ENCODE measurements around the gene NPIPB8. TPM values are rescaled to one million over a fixed set of nuclear protein-coding genes. Genes with fewer than 3 reads are reported as not detected.
"Not testable (repeated sequence)": the region's sequence is repeated elsewhere in the genome, so short reads cannot be mapped to it uniquely, and the experiment has no call there.

The NPIPB8 gene
- total and polyA plus RNA-seq, 2 donors (not counting 1 experiment from before 2014, with no cell fraction given), result 0.17 TPM; not detected in 1

DNA sequence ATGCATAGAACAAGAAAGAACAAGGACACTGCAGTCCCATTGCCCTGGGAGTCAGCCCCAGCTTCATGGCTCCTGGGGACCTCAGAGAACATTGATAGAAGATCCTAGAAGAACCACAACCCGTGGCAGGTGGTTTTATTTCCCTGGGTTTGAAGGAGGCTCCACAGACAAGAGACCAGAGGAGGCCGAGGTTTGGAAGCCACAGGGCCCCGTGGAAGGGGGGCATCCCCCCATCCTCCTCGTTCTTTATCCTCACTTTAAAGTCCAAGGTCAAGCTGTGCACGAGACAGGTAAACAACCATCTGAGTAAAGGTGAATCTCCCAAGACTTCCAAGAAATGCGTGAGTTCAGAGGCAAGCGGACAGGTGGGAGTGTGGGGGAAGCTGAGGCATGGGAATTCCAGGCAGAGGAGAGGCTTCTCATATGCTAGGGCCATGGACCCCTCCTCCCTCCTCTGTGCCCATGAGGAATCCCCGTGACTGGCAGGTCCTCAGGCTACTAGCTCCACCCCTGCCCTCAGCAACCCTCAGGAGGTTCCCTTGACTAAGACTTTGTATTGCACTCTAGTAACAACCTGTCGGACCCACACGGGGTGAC lies 27.2 kb upstream of the NPIPB8 start:
- no peak overlapping the region for H2AFZ ChIP-seq (ENCODE audit: low read length)
- H3K36me3 ChIP-seq (ENCODE audit: control insufficient read depth, insufficient read depth, low read length), result no peaks in the 10 kb centered on the region
- H4K20me1 ChIP-seq (ENCODE audit: control insufficient read depth, extremely low read depth, insufficient read depth, low read length), result no peaks in the 10 kb centered on the region
- H3K4me1 ChIP-seq (ENCODE audit: control insufficient read depth, extremely low read depth, insufficient read depth, low read length), result no peaks in the 10 kb centered on the region
- H3K27ac ChIP-seq (ENCODE audit: insufficient read depth, low read length), result no peak overlapping the region
- no peak overlapping the region for H3K4me3 ChIP-seq (replicated peaks in 1 of 4; ENCODE audit: control extremely low read depth in 1 of 4, insufficient read depth in 1 of 4, low read depth in 3 of 4, low read length in 4 of 4)
- no peak overlapping the region for H3K9ac ChIP-seq (ENCODE audit: insufficient read depth, low read length)
- H3K27me3 ChIP-seq (ENCODE audit: control insufficient read depth, insufficient read depth, low read length), result no peaks in the 10 kb centered on the region
- TF ChIP-seq CTCF (conservative IDR thresholded peaks at IDR 0.05 in 1 of 2, IDR thresholded peaks at IDR 0.05 in 1 of 2; ENCODE audit: low read depth in 1 of 2, low read length in 2 of 2), result no peak
- TF ChIP-seq EZH2 (IDR thresholded peaks at IDR 0.05; ENCODE audit: low read length, missing control alignments), result no peak
- no peaks in the 10 kb centered on the region for H3K9me3 ChIP-seq (ENCODE audit: control insufficient read depth, insufficient read depth, low read depth, low read length)
- DNase-seq (ENCODE audit: low read depth in 2 of 2), result no peak
- H3K79me2 ChIP-seq (ENCODE audit: control insufficient read depth, insufficient read depth, low read length), result no peaks in the 10 kb centered on the region
- no peak overlapping the region for H3K4me2 ChIP-seq (ENCODE audit: extremely low read depth, insufficient read depth, low read length)

- H3K9me3 ChIP-seq (ENCODE audit: control insufficient read depth, insufficient read depth, low read depth, low read length); H3K79me2 ChIP-seq (ENCODE audit: control insufficient read depth, insufficient read depth, low read length); H4K20me1 ChIP-seq (ENCODE audit: control insufficient read depth, extremely low read depth, insufficient read depth, low read length); H3K36me3 ChIP-seq (ENCODE audit: control insufficient read depth, insufficient read depth, low read length); H3K4me2 ChIP-seq (ENCODE audit: extremely low read depth, insufficient read depth, low read length); H3K4me3 ChIP-seq (replicated peaks in 1 of 4; ENCODE audit: control extremely low read depth in 1 of 4, insufficient read depth in 1 of 4, low read depth in 3 of 4, low read length in 4 of 4); H3K9ac ChIP-seq (ENCODE audit: insufficient read depth, low read length); DNase-seq (ENCODE audit: low read depth in 2 of 2); H3K27ac ChIP-seq (ENCODE audit: insufficient read depth, low read length); H3K4me1 ChIP-seq (ENCODE audit: control insufficient read depth, extremely low read depth, insufficient read depth, low read length); H3K27me3 ChIP-seq (ENCODE audit: control insufficient read depth, insufficient read depth, low read length); H2AFZ ChIP-seq (ENCODE audit: low read length): not testable (repeated sequence)
Observed at GRCh38 chr16:28612359-28613280, 25.2 kb upstream of the NPIPB8 start.

- H3K9ac ChIP-seq (ENCODE audit: insufficient read depth, low read length); H2AFZ ChIP-seq (ENCODE audit: low read length); H3K9me3 ChIP-seq (ENCODE audit: control insufficient read depth, insufficient read depth, low read depth, low read length); H3K79me2 ChIP-seq (ENCODE audit: control insufficient read depth, insufficient read depth, low read length); H4K20me1 ChIP-seq (ENCODE audit: control insufficient read depth, extremely low read depth, insufficient read depth, low read length); H3K27me3 ChIP-seq (ENCODE audit: control insufficient read depth, insufficient read depth, low read length); H3K36me3 ChIP-seq (ENCODE audit: control insufficient read depth, insufficient read depth, low read length); H3K4me3 ChIP-seq (replicated peaks in 1 of 4; ENCODE audit: control extremely low read depth in 1 of 4, insufficient read depth in 1 of 4, low read depth in 3 of 4, low read length in 4 of 4); H3K27ac ChIP-seq (ENCODE audit: insufficient read depth, low read length); H3K4me2 ChIP-seq (ENCODE audit: extremely low read depth, insufficient read depth, low read length); DNase-seq (ENCODE audit: low read depth in 2 of 2); H3K4me1 ChIP-seq (ENCODE audit: control insufficient read depth, extremely low read depth, insufficient read depth, low read length): not testable (repeated sequence)
Observed at GRCh38 chr16:28613912-28614311, 24.0 kb upstream of the NPIPB8 start.

DNA sequence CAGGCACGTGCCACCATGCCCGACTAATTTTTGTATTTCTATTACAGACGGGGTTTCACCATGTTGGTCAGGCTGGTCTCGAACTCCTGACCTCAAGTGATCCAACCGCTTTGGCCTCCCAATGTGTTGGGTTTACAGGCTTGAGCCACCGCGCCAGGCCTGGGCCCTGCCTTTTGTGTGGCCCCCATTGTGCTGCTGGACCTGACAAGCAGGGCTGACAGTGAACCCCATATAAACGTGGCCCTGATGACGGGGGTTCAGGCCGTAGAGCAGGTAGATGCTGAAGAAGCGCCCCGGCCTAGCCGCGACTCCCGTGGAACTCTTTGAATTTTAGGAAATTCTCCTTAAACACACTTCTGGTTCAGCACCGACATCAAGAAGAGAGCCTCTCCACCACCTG lies 23.3 kb upstream of the NPIPB8 start:
- not testable (repeated sequence) for H3K4me3 ChIP-seq (replicated peaks in 1 of 4; ENCODE audit: control extremely low read depth in 1 of 4, insufficient read depth in 1 of 4, low read depth in 3 of 4, low read length in 4 of 4); DNase-seq (ENCODE audit: low read depth in 2 of 2); H3K9ac ChIP-seq (ENCODE audit: insufficient read depth, low read length); H3K4me2 ChIP-seq (ENCODE audit: extremely low read depth, insufficient read depth, low read length); H3K27ac ChIP-seq (ENCODE audit: insufficient read depth, low read length); H3K36me3 ChIP-seq (ENCODE audit: control insufficient read depth, insufficient read depth, low read length); H2AFZ ChIP-seq (ENCODE audit: low read length); H3K4me1 ChIP-seq (ENCODE audit: control insufficient read depth, extremely low read depth, insufficient read depth, low read length); H3K79me2 ChIP-seq (ENCODE audit: control insufficient read depth, insufficient read depth, low read length); H3K9me3 ChIP-seq (ENCODE audit: control insufficient read depth, insufficient read depth, low read depth, low read length); H3K27me3 ChIP-seq (ENCODE audit: control insufficient read depth, insufficient read depth, low read length); H4K20me1 ChIP-seq (ENCODE audit: control insufficient read depth, extremely low read depth, insufficient read depth, low read length)
